Panc1 (cell line): ENCODE data around the gene DNAJC18.

Experiments used
- CTCF ChIP-seq: fragments of 450-650 bp; IDR thresholded peaks from 2 replicates; pipeline ENCODE4 v1.5.1; 2017; ENCODE audit warnings: mild to moderate bottlenecking
- POLR2AphosphoS5 ChIP-seq: IDR thresholded peaks from 2 replicates; pipeline ENCODE4 v1.6.1; 2012; ENCODE audit warnings: mild to moderate bottlenecking, low read depth, low read length, moderate library complexity
- REST ChIP-seq, 2 experiments: IDR thresholded peaks; 2 replicates each; pipeline ENCODE4 v1.6.1; 2011 to 2012; ENCODE audit warnings: low read depth in 2 of 2, control low read depth in 1 of 2, low read length in 1 of 2, mild to moderate bottlenecking in 1 of 2, moderate library complexity in 1 of 2; ENCODE audit not compliant: insufficient read depth in 1 of 2

- TF ChIP-seq CTCF = no peak
- no peak for TF ChIP-seq REST (IDR thresholded peaks at IDR 0.05; ENCODE audit: insufficient read depth in 1 of 2, low read depth in 2 of 2, low read length in 1 of 2)
- TF ChIP-seq POLR2AphosphoS5 = no peak
These were observed 62.1 kb downstream of the DNAJC18 start for GRCh38 chr5:139377226-139377625.
